Measurements from ENCODE around the gene PSD2. TPM values are rescaled to one million over a fixed set of nuclear protein-coding genes. Genes with fewer than 3 reads are reported as not detected.

Gene PSD2
- total RNA-seq, 1 experiment from 2014 or later, result 0.22 TPM

DNA sequence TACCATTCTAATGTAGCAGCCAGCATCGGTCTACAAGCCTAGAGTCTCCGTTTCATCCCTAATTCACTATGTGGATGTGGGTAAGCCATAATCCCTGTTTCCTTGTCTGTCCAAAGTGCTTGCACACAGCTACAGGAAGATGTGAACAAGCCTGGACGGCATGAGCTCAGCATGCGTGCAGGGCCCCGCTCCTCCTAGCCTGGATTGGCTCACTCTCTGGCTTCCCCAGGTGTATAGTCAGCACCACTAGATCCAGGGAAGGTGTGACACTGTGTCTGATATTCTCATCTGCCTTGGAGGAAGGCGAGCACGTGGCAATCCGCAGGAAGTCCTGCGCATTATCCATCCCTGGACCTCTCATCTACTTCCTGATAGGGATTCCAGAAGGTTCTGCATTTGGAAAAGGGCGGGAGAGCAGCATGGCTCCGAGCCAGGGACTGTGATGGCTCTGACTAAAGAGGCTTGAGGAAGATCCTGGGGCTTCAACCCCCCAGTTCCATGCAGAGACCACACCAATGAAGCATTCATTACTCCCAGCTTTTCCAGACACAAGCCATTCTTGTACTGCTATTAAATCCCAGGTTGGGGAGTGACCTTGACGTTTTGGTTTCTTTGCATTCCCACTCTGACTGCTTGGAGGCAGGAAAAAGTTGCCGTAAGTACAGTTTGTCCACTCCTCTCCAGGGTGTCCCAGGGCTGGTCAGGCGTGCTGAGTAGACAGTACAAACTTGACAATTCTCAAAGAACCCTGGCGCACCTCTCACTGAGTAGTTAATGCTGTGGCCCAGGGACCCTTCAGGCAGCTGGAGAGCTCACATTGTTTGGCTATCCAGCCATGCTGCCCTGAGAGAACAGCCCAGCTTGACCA is 65.6 kb downstream of the PSD2 start:
- Histone ChIP-seq H2AFZ (ENCODE audit: low read length) (no peak overlapping the region), H2AK5ac (ENCODE audit: insufficient read length, low read length) (no peak overlapping the region), H3K14ac (ENCODE audit: insufficient read depth, low read length) (no peak overlapping the region; the same call in 1 of the 2 replicates), H3K23me2 (ENCODE audit: insufficient read length, low read depth, low read length, poor library complexity, severe bottlenecking) (no peaks in the 10 kb centered on the region), H3K4ac (ENCODE audit: low read depth, low read length) (no peak overlapping the region), H3K23ac (ENCODE audit: insufficient read length, low read depth, low read length) (no peak overlapping the region), H2BK20ac (ENCODE audit: low read depth, low read length, poor library complexity, severe bottlenecking) (no peak overlapping the region), H2BK5ac (ENCODE audit: insufficient read length, low read length) (no peak overlapping the region), H4K91ac (ENCODE audit: insufficient read length, low read depth, low read length) (no peak overlapping the region), H3K56ac (ENCODE audit: insufficient read length, low read depth, low read length) (no peak overlapping the region), H3K4me2 (ENCODE audit: insufficient read depth, insufficient read length, low read length) (no peak overlapping the region), H3K18ac (ENCODE audit: insufficient read length, low read depth, low read length) (no peak overlapping the region), H3T11ph (ENCODE audit: low read length) (no peak overlapping the region), H3K27me3 (ENCODE audit: insufficient read depth, low read length) (no peaks in the 10 kb centered on the region), H2BK15ac (ENCODE audit: low read depth, low read length) (no peak overlapping the region), H3K9ac (ENCODE audit: extremely low read depth, insufficient read length, low read length) (no peak overlapping the region), H3K4me1 (ENCODE audit: insufficient read depth, low read length) (no peaks in the 10 kb centered on the region), H4K8ac (replicated peaks; ENCODE audit: insufficient read length, low read depth, low read length) (no peak overlapping the region), H3K9me3 (ENCODE audit: control insufficient read depth, low read depth, low read length) (no peaks in the 10 kb centered on the region), H3K79me2 (ENCODE audit: insufficient read depth, low read length) (no peaks in the 10 kb centered on the region), H4K5ac (ENCODE audit: insufficient read length, low read depth, low read length) (no peak overlapping the region), H2BK12ac (ENCODE audit: insufficient read length, low read depth, low read length) (no peak overlapping the region), H3K27ac (ENCODE audit: insufficient read length, low read depth, low read length) (no peak overlapping the region), H2BK120ac (ENCODE audit: low read depth, low read length, poor library complexity, severe bottlenecking) (no peak overlapping the region), H4K20me1 (ENCODE audit: control insufficient read depth, insufficient read depth, insufficient read length) (no peaks in the 10 kb centered on the region), H3K79me1 (ENCODE audit: insufficient read depth, low read depth, low read length, poor library complexity, severe bottlenecking) (no peaks in the 10 kb centered on the region)
- peaks cover 31% of the 10 kb centered on the region for H3K27me3 Mint-ChIP-seq (ENCODE audit: low read depth)
- WGBS (ENCODE audit: extremely low coverage, insufficient read length, low lambda C conversion rate), result no CpG with 5 or more reads among the region's 15 CpGs
- H3K4me3 Mint-ChIP-seq, result no peak overlapping the region
- H3K4me1 Mint-ChIP-seq, result peaks cover 5 to 15% of the 10 kb centered on the region in 2 experiments
- DNase-seq, result no peak
- no peaks in the 10 kb centered on the region for H3K36me3 Mint-ChIP-seq (ENCODE audit: insufficient read depth in 1 of 3, low read depth in 3 of 3)
- TF ChIP-seq, protein P1, sequence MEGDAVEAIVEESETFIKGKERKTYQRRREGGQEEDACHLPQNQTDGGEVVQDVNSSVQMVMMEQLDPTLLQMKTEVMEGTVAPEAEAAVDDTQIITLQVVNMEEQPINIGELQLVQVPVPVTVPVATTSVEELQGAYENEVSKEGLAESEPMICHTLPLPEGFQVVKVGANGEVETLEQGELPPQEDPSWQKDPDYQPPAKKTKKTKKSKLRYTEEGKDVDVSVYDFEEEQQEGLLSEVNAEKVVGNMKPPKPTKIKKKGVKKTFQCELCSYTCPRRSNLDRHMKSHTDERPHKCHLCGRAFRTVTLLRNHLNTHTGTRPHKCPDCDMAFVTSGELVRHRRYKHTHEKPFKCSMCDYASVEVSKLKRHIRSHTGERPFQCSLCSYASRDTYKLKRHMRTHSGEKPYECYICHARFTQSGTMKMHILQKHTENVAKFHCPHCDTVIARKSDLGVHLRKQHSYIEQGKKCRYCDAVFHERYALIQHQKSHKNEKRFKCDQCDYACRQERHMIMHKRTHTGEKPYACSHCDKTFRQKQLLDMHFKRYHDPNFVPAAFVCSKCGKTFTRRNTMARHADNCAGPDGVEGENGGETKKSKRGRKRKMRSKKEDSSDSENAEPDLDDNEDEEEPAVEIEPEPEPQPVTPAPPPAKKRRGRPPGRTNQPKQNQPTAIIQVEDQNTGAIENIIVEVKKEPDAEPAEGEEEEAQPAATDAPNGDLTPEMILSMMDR (conservative IDR thresholded peaks at IDR 0.05), result no peak
- H3K27ac Mint-ChIP-seq, result peak overlapping the region in 1 of 3 experiments; percentile 25; a peak in 1 of 7 replicates
- H3K9me3 Mint-ChIP-seq, result no peaks in the 10 kb centered on the region

Data from H9 (cell line).